Kidney glomerular epithelial cell (primary cell): ENCODE results near the gene UNC79.

Experiments
- DNase-seq: peaks from one replicate; lab custom pipeline; 2025; lab: John Stamatoyannopoulos, UW

UNC79 gene

DNA sequence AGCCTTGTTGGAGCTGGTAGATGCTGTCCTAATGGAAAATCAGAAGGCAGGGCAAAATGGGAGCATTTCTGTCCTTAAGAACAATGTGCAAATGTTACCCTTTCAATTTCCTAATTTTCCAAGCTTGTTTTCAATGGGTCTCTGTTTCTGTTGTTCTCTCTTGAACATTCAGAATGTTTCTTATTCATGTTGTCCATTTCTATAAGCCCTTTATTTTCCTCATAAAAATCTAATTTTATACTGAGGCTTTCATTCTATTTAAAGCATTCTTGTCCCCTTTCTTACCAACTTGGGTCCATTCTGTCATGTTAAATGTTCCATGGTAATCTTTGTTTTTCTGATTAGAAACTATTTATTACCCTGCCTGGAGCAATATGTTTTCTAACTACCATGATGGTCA, 232.6 kb downstream of the UNC79 start:
- no peak for DNase-seq

DNA sequence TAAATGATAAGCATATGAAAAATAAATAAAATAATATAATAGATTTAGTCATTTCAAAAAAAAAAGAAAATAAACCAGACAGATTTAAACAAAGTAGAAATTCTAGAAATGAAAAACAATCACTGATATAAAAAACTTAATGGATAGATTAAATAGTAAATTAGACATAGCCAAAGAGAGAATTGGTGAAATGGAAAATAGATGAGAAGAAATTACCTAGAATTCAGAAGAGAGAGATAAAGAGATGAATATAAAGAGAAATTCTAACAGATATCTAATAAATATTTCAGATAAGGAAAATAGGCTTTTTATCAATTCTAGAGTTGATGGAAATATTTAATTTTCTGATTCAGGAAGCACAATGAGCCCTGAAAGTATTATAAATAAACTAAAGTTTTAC, 234.4 kb downstream of the UNC79 start:
- DNase-seq, result no peak

DNA sequence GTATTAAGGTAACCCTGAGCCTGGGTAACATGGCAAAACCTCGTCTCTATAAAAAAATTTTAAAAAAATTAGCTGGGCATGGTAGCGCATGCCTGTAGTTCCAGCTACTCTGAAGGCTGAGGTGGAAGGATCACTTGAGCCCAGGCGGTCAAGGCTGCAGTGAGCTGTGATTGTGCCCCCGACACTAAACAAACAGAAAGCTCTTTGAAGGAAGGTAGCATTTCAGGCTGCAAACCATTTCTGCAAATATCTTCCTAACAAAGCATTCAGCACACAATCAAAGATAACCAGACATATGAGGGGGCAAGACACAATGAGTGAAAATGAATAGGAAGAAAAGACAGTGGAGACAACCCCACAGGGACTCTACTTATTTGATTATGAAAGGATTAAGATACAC, 238.9 kb downstream of the UNC79 start:
- DNase-seq, result no peak

DNA sequence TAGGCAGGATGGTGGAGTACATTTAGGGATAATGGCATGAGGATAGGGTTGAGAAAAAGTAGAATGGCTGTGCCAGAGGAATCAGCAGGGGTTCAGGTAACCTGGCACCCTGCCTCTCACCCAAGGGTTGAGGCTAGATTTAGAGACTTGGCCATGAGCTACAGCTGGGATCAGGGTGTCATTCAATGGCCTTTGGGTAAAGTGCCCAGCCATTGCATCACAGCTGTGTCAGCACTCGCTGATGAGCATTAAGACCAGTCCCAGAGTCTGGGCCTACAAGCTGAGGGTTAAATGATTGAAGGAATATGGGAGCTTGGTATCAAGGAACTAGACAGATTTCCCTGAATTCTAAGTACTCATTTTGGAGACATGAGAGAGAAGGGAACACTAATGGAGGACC, 243.6 kb downstream of the UNC79 start:
- no peak for DNase-seq

DNA sequence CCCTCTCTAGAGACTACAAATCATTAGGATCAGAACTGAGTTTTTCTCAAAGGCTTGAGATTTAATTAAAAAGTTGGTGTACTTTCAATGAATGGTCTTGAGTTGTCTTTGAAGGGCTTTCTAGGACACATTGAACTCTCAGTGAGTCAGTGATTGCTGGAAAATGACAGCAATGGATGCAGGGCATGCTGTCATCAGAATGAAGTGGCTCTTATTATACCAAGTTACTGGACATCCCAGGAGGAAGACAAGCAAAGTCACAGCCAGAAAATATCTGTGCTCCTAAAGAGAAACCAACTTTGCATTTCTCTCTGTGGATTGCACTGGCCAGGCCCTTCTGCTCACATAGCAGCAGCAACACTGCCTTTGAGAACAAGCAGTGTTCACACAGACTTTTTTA, 244.9 kb downstream of the UNC79 start:
- DNase-seq, result no peak

DNA sequence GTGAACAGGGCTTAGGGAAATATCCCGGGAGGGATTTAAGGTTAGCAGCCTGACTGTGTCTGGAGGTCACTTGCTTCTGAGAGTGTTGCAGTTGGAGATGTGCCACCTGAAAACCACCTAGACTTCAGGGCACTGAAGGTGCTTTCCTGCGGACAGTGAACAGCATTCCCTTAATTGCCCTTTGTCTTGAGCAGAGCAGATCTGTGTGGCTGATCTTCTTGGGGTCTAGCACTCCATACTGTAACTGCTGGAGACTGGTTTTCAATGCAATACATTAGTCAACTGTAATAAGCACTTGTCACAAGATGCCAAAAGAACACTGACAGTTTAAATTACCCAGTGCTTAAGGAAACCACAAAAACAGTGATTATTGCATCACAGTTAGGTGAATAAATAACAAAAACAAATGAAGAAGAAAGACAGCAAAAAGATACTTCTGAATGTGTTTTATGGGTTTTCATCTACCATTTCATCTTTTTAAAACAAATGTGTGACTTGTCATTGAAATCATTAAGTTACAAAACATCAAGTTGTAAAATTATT, 245.7 kb downstream of the UNC79 start:
- no peak for DNase-seq

DNA sequence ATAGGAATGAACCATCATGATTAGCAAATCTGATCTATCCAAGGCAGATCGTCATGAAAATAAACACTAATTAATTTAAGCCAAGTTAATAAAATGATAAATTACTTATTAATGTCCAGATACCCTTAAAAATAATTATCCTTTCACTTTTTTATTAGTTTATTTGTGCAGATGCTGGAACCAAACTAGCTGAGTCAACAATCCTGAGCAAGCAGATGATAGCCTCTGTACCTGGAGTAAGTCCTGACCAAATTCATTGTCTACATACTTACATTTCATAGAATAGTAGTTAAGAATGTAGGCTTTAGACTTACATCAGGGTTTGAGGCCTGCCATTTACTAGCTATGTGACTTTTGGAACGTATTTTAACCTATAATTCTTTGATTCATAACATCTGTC, 251.7 kb downstream of the UNC79 start:
- no peak for DNase-seq

DNA sequence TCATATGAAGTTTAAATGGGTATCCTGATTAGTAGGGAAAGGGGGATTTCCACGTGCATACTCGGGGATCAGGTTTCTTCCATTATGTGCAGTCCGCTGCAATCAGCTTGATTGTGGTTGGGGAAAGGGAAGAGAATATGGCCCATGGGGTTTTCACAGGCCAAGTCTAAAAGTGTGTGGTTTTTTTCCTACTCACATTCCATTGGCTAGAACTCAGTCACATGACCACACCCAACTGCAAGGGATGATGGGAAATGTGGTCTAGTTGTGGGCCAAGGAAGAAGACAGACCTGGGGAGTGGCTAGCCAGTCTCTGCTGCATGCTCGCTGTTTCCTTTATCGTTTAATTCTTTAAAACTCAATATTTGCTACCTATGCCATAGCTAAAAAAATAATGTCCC, 252.5 kb downstream of the UNC79 start:
- DNase-seq, result no peak

DNA sequence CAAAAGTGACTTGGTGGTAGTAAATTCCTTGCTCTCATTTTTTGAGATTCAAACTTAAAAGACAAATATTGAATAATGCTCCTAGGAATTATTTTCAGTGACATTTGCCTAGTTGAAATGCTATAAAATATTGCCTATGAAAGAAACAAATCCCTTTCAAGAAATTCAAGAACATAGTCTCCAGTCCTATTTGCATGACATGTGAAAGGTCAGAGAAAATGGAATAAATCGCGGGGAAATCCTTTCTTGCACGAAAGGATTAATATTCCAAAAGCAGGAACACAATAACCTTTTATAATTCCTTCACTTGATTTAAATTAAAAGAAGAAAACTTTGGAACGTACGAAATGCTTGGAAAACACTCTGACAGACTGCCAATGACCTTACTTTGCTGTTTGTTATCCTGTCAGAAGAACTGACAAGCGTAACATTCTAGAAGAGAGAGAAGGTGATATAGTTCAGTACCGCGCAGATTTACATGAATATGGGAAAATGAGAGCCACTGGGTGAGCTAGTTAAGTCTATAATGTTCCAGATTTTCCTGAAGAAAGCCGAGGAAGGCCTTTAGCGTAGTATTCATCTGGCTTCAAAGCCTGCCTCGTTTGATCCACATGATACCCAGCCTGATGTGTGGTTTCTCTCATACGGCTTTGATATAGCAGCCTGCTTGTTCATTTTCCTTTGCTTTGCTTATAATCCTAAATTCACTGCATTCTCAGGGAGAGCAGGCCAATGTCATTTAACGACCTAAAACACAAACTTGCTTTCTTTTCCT, 254.6 kb downstream of the UNC79 start:
- DNase-seq, result no peak

DNA sequence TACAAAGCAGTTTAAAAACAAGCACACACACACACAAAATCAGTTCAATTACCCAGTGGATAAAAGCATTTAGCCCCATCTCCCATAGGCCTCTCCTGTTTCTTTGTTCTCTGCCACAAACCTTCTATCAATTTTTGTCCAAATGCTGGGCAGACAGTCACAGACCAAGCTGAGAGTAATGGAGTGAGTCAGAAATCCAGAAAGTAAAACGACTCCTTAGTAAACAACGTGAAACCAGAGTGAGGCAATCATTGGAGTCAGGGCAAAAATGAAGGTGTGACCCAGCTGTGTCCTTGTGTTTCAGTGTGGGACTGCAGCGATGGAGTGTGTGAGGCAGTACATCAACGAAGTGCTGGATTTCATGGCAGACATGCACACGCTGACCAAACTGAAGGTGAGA, 255.5 kb downstream of the UNC79 start:
- DNase-seq, result no peak

DNA sequence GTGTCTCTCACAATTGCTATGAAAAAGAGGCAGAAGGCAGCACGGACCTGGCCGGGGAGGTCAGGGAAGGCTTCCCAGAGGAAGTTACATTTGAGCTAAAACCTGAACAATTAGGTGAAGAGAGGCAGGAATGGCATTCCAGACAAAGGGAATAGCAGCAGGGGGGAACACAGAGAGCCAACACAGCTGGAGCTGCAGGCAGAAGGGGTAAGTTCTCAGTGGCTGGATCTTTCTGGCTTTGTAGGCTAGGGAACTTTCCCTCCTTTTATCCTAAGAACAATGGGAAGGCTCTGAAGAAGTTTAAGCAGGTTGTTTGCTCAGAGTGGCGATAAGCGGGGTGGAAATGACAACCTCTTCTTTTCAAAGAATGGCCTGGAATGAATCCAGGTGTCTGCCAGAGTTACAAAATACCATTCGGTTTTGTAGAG, 257.5 kb downstream of the UNC79 start:
- DNase-seq, result no peak

DNA sequence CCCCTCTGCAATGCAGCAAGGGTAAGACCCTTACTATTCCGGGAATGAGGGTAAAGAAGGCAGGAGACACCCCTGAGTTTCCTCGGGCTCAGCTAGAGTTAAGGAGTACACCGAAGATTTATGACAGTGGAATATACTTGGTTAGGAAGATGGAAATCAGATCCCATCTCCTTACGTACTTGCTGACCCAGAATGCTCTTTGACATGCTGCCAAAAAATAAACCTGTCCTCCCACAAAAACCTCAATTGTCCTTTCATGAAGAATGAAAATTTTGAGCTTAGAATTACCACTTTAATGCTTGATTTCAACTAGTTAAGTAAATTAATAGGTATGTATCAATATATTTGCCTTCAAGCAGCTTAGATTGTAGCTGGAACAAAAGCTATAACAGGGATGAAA, 258.1 kb downstream of the UNC79 start:
- no peak for DNase-seq

DNA sequence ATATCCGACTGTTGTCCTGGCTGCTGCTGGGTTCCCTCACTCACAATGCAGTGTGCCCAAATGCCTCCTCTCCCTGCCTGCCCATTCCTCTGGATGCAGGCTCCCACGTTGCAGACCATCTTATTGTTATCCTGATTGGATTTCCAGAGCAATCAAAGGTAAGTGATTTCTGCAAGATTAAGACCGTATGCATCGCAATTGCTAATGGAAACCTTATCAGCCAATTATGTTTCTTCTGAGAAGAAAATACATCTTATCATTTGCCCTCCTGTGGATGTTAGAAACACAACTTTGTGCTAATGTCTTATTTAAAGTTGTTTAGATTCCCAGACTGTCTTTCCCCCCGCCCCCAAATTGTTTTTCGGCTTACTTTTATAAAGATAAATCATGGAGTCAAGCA, 259.4 kb downstream of the UNC79 start:
- no peak for DNase-seq

DNA sequence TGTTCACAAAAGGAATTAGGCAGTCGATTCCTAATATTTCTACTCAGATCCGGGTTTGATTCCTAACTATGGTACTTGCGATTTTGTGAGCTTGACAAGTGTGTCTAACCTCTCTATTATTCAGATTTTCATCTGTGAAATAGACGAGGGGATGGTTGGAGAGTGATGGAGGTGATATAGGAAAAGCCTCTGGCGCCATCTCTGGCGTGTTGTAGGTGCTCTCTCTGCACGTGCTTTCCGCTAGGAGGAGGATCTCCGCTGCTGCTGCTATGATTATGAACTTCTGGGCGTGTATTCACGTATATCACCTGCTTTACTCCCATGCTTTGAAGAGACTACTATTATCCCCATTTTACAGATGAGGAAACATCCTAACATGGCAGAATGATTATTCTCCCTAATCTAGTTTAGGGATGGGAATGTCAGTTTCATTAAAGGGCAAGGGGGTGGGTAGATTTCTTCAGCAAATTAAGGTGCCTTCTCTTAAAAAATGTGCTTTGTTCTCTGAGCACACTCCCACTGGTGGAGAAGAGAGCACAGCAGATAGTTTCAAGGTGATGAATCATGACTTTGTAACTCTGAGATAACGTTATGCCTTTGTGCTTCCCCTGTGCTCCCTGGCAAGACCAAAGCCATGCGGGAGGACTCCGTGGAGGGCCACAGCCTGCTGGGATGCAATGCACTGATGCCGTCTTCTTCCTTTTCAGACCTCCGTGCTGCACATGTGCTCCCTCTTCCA, 260.5 kb downstream of the UNC79 start:
- DNase-seq, result peak; percentile 5

DNA sequence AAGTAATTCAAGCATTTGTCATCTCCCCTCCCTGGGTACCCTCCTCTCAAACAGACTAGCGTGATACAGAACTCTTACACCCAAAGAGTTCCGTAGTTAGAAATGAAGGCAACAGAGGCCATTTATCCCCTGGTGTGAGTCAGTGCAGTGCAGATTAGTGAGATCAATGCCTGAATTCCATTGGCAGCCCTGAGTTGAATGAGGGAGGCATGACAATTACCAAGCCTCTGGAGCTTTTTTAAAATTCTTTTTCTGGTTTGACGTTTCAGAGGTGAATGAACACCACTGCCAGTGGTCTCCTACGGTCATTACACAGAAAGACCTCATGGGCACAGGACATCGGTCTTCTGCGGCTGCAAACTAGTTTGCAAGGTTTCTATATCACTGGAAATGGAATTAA, 263.2 kb downstream of the UNC79 start:
- no peak for DNase-seq

DNA sequence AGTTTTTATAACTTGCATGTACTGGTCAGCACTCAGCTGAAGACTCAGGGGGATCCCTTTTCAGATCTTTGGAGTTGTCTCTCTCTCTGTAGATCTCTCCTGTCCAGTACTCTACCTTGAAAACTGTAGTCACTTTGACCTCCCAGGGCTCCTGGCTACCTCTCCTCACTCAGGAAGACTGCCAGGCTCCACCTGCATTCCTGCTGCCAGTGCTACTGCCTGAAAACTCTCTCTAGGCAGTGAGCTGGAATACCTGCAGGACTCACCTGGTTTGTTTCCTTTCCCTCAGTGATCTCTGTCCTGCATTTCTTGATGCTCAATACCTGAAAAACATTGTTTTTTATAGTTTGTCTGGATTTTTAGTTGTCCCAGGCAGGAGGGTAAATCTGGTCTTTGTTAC, 270.2 kb downstream of the UNC79 start:
- no peak for DNase-seq

DNA sequence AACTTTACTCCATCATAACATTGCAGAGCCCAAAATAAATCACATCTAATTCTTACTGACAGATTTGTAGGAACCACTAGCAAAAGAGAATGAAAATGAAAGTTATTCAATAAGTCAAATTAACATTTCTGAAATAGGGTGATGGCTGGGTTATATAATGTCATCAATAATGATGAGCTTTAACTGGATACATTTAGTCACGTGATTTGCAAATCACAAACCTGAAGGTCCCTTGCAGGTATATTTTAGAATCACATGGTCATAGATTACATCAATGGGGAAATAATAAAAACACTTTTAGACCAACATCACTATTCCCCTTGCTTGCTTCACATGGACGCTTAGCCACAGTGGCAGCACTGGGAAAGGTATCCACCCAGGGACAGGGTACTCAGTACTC, 270.8 kb downstream of the UNC79 start:
- no peak for DNase-seq

DNA sequence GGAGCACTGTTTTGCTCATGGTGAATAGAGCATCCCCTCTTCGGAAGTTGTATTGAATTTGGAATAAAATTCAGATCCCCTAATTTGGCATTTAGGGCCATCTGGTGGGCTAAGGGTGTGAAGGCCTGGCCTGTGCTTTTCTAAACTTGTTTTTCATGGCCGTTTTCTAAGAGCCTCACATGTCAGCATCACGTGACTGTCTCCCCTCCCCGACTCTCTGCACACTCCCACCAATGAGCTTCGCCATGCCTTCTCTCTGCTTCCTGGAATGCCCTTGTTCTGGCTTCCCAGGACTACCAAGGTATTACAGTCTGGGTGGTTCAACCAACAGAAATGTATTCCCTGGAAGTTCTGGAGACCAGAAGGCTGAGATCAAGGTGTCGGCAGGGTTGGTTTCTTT, 272.2 kb downstream of the UNC79 start:
- no peak for DNase-seq

DNA sequence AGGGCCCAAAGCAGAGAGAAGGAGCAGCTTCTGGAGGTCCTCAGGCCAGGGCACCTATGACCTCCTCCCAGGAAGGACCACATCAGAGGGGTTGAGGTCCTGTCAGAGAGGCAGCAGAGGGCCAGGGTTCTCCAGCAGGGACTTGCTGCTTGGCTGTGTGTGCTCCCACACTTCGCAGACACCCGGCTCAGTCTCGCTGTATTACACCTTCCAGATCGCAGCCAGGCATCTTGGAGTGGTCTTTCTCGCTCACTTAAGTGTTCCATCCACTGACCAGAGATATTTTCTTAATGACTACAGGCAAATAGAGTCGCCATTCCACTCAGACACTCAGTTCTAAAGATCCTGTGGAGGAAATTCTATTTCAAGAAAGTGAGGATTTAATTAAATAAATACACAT, 273.2 kb downstream of the UNC79 start:
- no peak for DNase-seq

DNA sequence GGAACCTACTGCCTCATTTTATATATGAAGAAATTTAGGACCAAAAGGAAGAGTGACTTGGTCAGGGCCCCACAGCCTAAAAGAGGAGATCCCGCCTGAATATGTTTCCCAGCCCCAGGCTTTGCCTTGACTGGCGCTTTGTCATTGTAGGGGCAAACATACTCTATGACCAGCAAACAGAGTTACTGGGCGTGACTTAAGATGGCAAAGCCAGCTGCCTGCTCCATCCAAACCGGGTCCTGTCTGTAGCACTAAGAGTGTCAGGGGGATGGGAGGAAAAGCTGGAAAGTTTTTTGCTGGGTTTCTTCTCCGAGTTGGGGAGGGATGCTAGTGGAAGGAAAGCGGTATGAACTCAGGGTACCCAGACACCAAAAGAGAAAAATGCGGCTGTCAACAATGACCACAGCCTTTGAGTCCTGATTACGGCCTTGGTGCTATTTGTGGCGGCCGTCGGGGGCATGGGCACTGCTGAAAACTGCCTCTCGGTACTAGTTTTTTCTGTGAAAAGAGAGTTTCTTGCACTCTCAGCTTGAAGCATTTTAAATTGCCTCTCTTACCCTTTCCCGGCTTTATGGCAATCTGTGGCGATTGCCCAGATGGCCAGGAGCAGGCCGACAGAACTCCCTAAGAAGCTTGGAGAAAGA, 274.9 kb downstream of the UNC79 start:
- DNase-seq, result no peak

DNA sequence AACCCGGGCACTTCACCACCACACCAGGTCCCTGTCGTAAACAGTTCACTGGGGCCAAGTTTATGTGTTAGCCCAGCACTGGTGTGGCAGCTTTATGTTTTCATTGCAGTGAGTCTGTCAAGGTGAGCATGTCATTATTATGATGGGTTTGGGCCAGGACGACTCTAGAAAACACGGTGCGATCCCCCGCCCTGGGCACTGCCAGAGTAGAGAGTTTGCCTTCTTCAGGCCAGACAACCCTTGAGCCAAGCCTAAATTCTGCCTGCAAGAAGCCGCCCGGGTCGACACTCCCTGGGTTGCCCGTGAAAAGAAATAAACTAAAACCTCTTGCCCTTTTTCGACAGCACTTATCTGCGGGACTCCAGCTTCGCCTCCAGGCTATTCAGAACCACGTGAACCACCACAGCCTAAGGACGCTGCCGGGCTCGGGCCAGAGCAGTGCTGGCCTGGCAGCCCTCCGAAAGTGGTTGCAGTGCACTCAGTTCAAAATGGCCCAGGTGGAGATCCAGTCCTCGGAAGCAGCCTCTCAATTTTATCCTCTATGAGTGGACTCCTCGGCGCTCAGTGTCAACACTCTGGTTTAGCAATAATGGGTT, 275.7 kb downstream of the UNC79 start:
- no peak for DNase-seq

DNA sequence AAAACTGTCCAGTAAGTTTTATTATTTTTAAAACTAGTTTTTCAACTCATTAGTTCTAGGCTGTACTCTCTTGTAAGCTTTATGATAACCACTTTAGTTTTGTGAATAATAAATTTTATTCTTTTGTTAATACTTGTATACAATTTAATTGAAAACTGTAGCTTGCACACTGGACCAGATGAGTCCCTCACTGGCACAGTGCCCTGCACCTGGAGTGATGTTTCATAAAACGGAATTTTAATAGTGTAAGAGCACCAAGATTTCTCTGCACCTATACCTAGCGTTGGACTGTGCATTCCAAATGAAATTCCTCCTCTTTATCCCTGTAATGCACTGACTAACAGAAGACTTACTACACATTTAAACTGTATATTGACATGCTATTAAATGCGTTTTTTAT, 276.7 kb downstream of the UNC79 start:
- no peak for DNase-seq

DNA sequence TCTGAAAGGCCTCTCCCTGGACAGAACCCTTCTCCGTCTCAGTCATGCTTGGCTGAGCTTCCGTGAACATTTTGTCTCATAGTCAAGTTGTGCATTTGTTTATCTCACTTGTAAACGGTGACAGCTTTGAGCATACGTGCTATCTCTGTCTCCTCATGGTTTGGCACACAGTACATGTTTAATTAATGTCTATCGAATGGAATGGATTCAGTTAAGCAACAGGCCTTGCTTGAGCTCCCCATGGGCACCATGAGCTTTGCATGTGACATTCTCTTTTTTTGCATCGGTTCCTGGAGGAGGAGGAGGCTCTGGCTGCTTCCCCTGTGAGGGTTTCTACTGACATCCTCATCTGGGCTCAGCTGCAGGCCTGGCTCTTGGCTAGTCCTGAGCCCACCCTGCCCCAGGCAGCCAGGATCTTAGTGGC, 277.6 kb downstream of the UNC79 start:
- no peak for DNase-seq
